Activated T-cell treated with anti-CD3 and anti-CD28 coated beads, Interleukin-2, amount 50 U/mL, for 1 hour (primary cell): Measurements from ENCODE around the gene APOOL.

ENCODE experiments used
- DNase-seq: peaks from one replicate; pipeline ENCODE4 v3.0.0-alpha.2; 2020

APOOL gene

DNA sequence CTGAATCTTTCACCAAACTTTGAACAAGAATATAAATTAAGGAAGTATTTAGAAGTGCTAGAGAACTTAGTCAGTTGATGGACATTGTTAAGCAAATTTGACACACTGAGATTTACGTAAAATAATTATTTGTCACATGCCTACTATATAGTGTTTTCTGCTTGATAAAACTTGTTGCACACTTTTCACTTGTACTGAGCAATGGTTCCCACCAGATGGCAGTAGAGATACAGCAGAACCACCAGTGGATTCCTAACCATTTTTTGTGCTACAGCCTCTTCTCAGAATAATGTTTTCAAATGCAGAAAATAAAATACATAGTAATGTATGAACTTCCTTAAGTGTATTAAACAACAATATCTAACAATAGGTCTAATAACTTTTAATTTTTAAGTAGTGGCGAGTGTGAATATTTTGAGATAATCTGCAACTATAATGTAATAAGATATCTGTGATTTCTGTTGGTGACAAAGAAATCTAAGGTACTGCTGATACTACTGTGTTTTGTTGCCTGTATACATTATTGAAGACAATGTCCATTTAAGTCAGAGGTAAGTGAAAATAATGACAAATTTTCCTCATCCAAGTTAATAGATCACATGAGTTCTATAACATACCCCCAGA is 81.2 kb downstream of the APOOL start:
- no peak for DNase-seq

DNA sequence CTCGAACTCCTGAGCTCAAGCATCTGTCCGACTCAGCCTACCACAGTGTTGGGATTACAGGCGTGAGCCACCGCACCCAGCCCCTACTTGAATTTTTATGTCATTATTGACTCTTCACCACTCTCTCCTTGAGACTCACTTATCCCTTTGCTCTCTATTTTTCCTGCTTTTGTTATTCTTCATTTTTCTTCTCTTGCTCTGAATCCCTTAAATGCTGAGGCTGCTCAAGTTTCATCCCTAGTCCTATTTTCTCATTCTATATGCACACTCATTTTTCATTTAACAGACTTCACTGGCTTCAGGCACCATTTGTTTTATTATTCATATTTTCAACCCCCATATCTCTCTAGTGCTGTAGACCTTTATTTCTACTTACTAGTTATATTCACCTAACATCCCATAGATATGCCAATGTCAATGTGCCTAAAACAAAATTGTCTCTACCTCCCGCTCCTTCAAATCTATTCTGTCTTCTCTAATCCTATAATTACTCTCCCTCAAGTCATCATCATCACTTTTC is 85.7 kb downstream of the APOOL start:
- no peak for DNase-seq

DNA sequence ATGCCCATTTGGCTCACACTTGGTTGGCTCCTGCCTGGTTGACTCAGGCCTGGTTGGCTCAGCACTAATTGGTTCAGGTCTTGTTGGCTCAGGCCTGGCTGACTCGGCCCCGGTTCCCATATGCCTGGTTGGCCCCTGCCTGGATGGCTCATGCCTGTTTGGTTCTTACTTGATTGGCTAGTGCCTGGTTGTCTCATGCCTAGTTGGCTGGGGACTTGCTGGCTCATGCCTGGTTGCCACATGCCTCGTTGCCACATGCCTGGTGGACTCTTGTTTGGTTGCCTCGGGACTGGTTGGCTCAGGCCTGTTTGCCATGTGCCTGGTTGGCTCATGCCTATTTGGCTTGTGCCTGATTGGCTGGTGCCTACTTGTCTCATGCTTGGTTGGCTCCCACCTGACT is 103.7 kb downstream of the APOOL start:
- DNase-seq: no peak

DNA sequence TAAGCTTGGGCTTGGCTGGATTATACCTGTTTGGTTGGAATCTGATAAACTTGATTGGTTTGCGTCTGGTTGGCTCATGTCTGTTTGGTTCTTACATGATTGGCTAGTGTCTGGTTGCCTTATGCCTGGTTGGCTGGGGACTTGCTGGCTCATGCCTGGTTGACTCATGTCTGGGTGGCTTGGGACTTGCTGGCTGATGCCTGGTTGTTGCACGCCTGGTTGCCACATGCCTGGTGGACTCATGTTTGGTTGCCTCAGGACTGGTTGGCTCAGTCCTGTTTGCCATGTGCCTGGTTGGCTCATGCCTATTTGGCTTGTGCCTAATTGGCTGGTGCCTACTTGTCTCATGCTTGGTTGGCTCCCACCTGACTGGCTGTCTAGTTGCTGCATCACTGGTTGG is 104.5 kb downstream of the APOOL start:
- DNase-seq: no peak

DNA sequence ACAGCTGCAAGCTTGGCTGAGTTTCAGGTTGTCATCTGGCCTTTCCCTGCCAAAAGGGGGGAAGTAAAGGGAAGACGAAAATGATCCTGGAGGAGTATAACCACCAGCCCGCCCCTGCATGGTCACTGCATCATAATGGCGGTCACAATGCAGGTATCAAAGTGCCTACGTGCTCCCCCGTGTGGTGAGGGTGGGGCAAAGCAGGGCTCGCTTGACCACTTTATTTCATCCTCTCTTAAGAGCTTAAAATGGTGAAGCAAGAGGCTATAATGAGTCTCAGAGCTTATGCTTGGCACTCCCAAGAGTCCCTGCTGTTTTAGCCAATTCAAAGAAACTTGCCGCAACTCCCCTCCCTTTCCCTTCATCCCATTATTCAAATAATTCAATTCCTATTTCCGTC is 105.6 kb downstream of the APOOL start:
- DNase-seq: no peak

DNA sequence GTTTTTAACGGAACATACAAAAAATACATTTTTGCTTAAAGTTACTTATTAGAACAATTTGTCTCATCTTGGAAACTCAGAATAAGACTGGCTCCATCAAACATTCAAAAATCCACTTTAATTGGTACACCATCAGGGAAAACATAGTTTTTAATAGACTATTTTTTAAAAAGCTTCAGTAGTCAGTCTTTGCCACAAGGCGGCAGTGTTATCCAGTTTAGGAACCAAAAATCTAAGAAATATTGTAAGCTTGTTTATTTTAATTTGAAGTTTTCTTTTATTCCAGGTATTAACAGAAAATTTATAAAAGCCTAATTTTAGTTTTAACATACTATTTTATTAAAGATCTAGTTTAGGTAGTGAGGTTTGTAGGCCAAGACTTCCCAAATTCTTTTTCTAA is 107.7 kb downstream of the APOOL start:
- no peak for DNase-seq

DNA sequence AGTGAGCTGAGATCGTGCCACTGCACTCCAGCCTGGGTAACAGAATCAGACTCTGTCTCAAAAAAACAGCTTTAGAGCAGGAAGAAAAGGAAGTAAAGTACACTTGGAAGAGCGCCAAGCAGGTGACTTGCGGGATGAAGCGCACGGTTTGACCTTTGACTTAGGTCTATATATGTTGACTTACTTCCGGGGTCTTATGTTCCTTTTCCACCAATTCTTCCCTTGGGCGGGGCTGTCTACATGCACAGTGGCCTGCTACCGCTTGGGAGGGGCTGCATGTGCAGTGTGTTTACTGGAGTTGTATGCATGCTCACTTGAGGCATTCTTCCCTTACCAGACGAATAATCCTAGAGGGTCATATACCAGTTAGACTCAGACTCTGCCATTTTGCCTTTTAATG is 108.6 kb downstream of the APOOL start:
- DNase-seq: no peak

DNA sequence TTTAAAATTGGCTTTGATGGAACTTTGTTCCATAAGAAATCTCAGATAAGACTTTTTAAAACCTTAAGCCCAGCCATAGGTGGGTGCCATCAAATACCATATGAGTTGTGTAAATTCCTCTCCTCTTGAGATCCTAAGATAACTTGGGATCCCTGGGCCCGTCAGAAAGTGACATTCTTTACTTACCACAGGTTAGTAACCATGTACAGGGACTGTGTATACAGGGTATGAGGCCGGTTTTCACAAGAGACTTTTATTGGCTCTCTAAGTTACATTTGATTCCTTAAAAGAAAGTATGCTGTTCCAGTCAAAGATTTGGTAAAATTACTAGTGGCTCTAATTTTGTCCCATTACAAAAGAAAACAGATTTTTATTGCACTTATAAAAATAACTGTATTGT is 110.1 kb downstream of the APOOL start:
- DNase-seq: no peak

DNA sequence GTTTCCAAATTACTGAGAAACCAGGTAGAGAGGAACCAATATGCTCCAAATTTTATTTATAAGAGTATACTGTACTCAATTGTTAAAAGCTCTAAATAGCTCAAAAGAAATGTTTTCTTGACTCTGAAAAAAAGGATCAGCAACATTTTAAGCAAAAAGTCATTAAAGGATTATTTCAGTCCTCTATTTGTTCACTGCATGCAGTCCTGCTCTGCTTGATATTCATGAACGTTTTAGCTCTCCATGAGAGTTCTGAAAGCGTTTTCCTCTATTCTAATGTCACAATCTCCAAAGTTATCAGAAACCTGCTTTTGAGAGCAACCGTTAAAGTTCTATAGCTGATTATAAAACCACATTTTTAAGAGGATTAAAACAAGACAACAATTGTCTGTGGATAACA is 110.5 kb downstream of the APOOL start:
- DNase-seq: no peak

DNA sequence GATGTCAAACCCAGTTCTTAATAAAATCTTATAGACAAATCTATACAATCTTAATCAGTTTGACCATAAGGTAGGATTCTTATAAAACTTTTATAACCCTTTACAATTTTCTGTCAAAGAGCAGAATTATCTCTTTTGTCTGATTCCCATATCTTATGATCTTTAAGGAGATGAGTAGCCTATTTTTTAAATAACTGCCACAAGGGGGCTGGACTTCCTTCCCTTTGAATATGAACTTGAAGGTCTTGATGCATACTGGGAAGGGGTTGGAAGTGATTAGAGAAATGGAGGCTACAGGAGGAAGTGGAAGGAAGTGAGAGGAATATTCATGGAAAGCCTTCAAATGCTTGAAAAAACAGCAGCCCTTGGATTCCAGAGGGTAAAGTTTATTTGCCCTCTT is 111.1 kb downstream of the APOOL start:
- no peak for DNase-seq

DNA sequence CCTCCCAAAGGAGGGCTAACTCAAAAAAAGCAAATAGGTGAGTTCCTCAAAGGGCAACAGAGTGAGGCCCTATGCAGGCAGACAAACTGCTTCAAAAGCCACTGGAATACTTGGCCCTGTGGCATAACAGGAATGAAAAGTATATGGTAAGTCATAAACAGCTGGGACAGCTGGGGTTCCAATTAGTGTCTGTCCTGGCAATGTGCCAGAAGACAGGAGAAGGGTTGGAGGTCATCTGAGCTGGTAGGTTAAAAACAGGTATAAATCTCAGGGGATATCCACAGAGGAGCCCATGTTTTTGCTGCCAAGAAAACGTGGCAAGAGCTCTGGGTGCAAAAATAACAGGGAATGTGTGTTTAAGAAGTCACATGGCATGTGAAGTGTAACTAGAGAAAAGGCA is 111.6 kb downstream of the APOOL start:
- no peak for DNase-seq

DNA sequence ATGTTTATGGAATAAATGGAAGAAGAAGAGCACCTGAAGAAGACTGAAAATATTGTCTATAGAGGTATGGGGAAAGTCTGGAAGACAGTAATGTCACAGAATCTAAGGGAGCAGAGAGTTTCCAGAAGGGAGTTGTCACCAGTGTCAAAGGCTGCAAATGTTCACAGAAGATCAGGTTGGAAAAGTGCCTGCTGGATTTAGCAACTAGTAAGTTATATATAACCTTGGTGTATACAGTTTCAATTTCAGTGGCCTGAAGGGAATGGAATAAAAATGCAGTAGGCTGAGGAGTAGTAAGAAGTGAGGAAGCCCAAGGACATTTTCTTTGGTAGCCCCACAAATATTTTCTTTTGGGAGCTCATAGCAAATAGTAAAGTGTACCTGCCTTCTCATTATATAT is 132.7 kb downstream of the APOOL start:
- DNase-seq: no peak

DNA sequence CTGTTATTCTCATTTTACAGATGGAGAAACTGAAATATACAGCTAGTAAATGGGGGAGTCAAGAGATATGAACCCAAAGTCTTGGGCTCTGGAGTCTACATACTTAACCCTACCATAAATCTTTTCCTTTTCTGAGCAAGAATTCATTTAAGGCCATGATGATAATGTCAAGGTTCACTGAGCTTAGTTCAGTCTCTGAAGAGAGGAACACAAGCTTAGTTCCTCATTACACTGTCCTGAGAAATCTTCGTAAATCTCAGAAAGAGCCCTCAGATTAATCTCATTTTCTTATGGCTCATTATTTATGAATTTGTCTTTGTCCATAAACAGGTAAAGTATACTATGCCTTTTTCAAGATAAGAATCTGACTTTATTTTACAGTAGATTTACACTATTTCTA is 135.7 kb downstream of the APOOL start:
- no peak for DNase-seq

DNA sequence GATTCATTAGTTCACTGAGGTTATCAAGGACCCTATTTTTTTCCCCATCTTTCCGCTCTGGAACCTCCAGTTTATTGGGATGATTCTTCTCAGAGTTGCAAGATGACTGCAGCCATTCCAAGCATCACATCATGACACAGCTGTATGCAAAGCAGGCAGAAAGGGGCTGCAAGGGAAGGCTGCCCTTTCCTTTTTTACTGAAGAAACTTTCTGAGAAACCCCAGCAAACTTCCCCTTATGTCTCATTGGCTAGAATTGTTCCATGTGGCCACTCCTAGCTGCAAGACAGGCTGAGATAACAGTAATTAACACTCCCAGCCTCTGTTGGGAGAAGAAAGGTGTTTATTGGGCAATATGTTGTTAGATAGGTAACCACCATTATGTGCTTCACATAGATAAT is 137.3 kb downstream of the APOOL start:
- DNase-seq: no peak
